HEK293 (cell line): ENCODE data around the gene POLK.

Source experiments
- CTCF ChIA-PET: fragments of 350-600 bp; formaldehyde crosslinking; extraction: SDS; loops from one replicate; lab custom pipeline; 2021; ENCODE audit warnings: antibody characterized with exemption; lab: Yijun Ruan, JAX
- POLR2A ChIA-PET: fragments of 300-600 bp; formaldehyde crosslinking; extraction: SDS; loops from one replicate; lab custom pipeline; 2020; ENCODE audit warnings: antibody characterized with exemption, inconsistent platforms; lab: Yijun Ruan, JAX
- H3K27ac ChIP-seq: fragments of 200-500 bp; sonication (Bioruptor generic); 2 replicates; pipeline ENCODE4 v1.5.1; 2014; ENCODE audit warnings: low read depth, low read length, control low read depth, inconsistent platforms; ENCODE audit errors: extremely low read depth
- H3K36me3 ChIP-seq, 2 experiments: fragments of 200-500 bp in 1 of 2; sonication (Bioruptor generic) in 1 of 2; 1 replicate in 1 of 2; 2 replicates in 1 of 2; pipeline ENCODE4 v1.5.1; 2014 to 2017; ENCODE audit warnings: inconsistent platforms in 2 of 2, low read length in 2 of 2; ENCODE audit not compliant: control insufficient read depth in 2 of 2, insufficient read depth in 1 of 2
- H3K4me1 ChIP-seq: fragments of 200-500 bp; sonication (Bioruptor generic); 2 replicates; pipeline ENCODE4 v1.5.1; 2014; ENCODE audit warnings: mild to moderate bottlenecking, low read length, inconsistent platforms; ENCODE audit not compliant: control insufficient read depth, insufficient read depth
- H3K4me3 ChIP-seq: 2 replicates; pipeline ENCODE4 v1.5.1; 2011; ENCODE audit warnings: low read depth, mild to moderate bottlenecking, control low read depth, low read length, moderate library complexity
- H3K9me3 ChIP-seq: fragments of 200-500 bp; sonication (Bioruptor generic); 2 replicates; pipeline ENCODE4 v1.5.1; 2014; ENCODE audit warnings: low read depth, low read length, inconsistent platforms; ENCODE audit not compliant: control insufficient read depth, insufficient read depth
- KLF7 ChIP-seq: fragments of 450-650 bp; formaldehyde crosslinking; IDR thresholded peaks from 2 replicates; pipeline ENCODE4 v1.5.1; 2016; ENCODE audit warnings: missing biosample characterization, missing genetic modification characterization, borderline replicate concordance
- OSR2 ChIP-seq: fragments of 450-650 bp; formaldehyde crosslinking; IDR thresholded peaks from 2 replicates; pipeline ENCODE4 v1.5.1; 2016; ENCODE audit warnings: missing biosample characterization, missing genetic modification characterization
- PBX3 ChIP-seq: sonication (generic); formaldehyde crosslinking; IDR thresholded peaks from 2 replicates; pipeline ENCODE4 v1.8.1; 2022; ENCODE audit warnings: mild to moderate bottlenecking, moderate library complexity, missing genetic modification reagents
- PRDM2 ChIP-seq: fragments of 450-650 bp; formaldehyde crosslinking; IDR thresholded peaks from 2 replicates; pipeline ENCODE4 v1.5.1; 2016; ENCODE audit warnings: missing biosample characterization, missing genetic modification characterization, borderline replicate concordance
- PRDM4 ChIP-seq: fragments of 450-650 bp; formaldehyde crosslinking; IDR thresholded peaks from 2 replicates; pipeline ENCODE4 v1.5.1; 2017; ENCODE audit warnings: missing biosample characterization, missing genetic modification characterization
- SETDB1 ChIP-seq: IDR thresholded peaks from one replicate; pipeline ENCODE4 v1.6.1; 2017; ENCODE audit warnings: mild to moderate bottlenecking, low read length, moderate library complexity, mixed read lengths; ENCODE audit not compliant: insufficient read length
- ZBTB26 ChIP-seq: fragments of 450-650 bp; formaldehyde crosslinking; optimal IDR thresholded peaks from 2 replicates; pipeline ENCODE3; 2016; ENCODE audit warnings: missing biosample characterization, mild to moderate bottlenecking, missing genetic modification characterization
- ZIC2 ChIP-seq: fragments of 450-650 bp; formaldehyde crosslinking; IDR thresholded peaks from 2 replicates; pipeline ENCODE4 v1.5.1; 2016; ENCODE audit warnings: missing biosample characterization, missing genetic modification characterization
- ZNF138 ChIP-seq: fragments of 450-650 bp; formaldehyde crosslinking; IDR thresholded peaks from 2 replicates; pipeline ENCODE4 v1.5.1; 2016; ENCODE audit warnings: missing biosample characterization, missing genetic modification characterization, borderline replicate concordance
- ZNF146 ChIP-seq: fragments of 450-650 bp; formaldehyde crosslinking; IDR thresholded peaks from 2 replicates; pipeline ENCODE4 v1.5.1; 2016; ENCODE audit warnings: missing biosample characterization, missing genetic modification characterization
- ZNF585B ChIP-seq: fragments of 450-650 bp; formaldehyde crosslinking; IDR thresholded peaks from 2 replicates; pipeline ENCODE4 v1.5.1; 2016; ENCODE audit warnings: missing biosample characterization, missing genetic modification characterization
- ZNF639 ChIP-seq: fragments of 450-650 bp; formaldehyde crosslinking; IDR thresholded peaks from 2 replicates; pipeline ENCODE4 v1.5.1; 2016; ENCODE audit warnings: missing biosample characterization, missing genetic modification characterization
- ZNF777 ChIP-seq: fragments of 450-650 bp; formaldehyde crosslinking; IDR thresholded peaks from 2 replicates; pipeline ENCODE4 v1.5.1; 2017; ENCODE audit warnings: missing biosample characterization, missing genetic modification characterization, borderline replicate concordance
- ZNF785 ChIP-seq: fragments of 450-650 bp; formaldehyde crosslinking; IDR thresholded peaks from 2 replicates; pipeline ENCODE4 v1.5.1; 2016; ENCODE audit warnings: missing biosample characterization, missing genetic modification characterization
- ZNF792 ChIP-seq: fragments of 450-650 bp; formaldehyde crosslinking; IDR thresholded peaks from 2 replicates; pipeline ENCODE4 v1.5.1; 2016; ENCODE audit warnings: missing biosample characterization, missing genetic modification characterization
- ZNF830 ChIP-seq: fragments of 450-650 bp; IDR thresholded peaks from 2 replicates; pipeline ENCODE4 v1.5.0; 2018; ENCODE audit warnings: missing biosample characterization, missing genetic modification characterization, low read depth, mild to moderate bottlenecking, moderate library complexity

POLK gene

GRCh38 chr5:75536147-75536546 is 24.5 kb downstream of the POLK start (continued):
- TF ChIP-seq ZNF830 (no peak), ZNF639 (tag by site-specific recombination) (no peak), KLF7 (tag by site-specific recombination) (no peak), ZNF785 (tag by site-specific recombination) (no peak), ZBTB26 (tag by site-specific recombination) (no peak), PBX3 (CRISPR knock-in tag) (no peak), PRDM2 (tag by site-specific recombination) (no peak)

GRCh38 chr5:75536694-75537360 is 25.1 kb downstream of the POLK start:
- Histone ChIP-seq H3K9me3 (no peaks in the 10 kb centered on the region), H3K4me3 (no peak overlapping the region), H3K4me1 (no peaks in the 10 kb centered on the region), H3K27ac (no peak overlapping the region), H3K36me3 (peaks cover 0 to 4% of the 10 kb centered on the region in 2 experiments; a peak in 2 of 3 replicates)
- TF ChIP-seq ZNF777 (tag by site-specific recombination) (no peak), ZNF792 (tag by site-specific recombination) (no peak), ZNF146 (no peak), ZNF585B (no peak), OSR2 (tag by site-specific recombination) (0 out of 2 replicates have a peak, but pooled peaks have one; percentile 32), ZNF138 (no peak), SETDB1 (no peak), PRDM4 (no peak), ZIC2 (tag by site-specific recombination) (0 out of 2 replicates have a peak, but pooled peaks have one; percentile 24)
- POLR2A ChIA-PET = no interaction called here
- CTCF ChIA-PET = no interaction called here
